HepG2 (cell line): ENCODE data around the gene SWI5. TPM values are rescaled to one million over a fixed set of nuclear protein-coding genes. Genes with fewer than 3 reads are reported as not detected.

Experiments used
- ATAC-seq: fragments of 200-7000 bp; cut with Tn5 transposase; 3 replicates; pipeline ENCODE4 v1.9.1; 2020; ENCODE audit warnings: mild to moderate bottlenecking, moderate library complexity
- BruUV-seq: library from RNA; stranded (reverse); fragments of 400-500 nt; replicated peaks from 2 replicates; lab custom pipeline; 2021; lab: Mats Ljungman, UMichigan
- CTCF ChIA-PET: fragments of 300-600 bp; formaldehyde crosslinking; extraction: SDS; loops from one replicate; lab custom pipeline; 2021; ENCODE audit warnings: low total read pairs, inconsistent platforms, low intra/inter-chr PET ratio; lab: Yijun Ruan, JAX
- POLR2A ChIA-PET: fragments of 350-600 bp; sonication (Branson Sonifier 250); formaldehyde crosslinking; loops from one replicate; lab custom pipeline; 2020; ENCODE audit warnings: antibody characterized with exemption, inconsistent platforms; lab: Yijun Ruan, JAX
- DNase-seq: peaks from one replicate; pipeline ENCODE4 v3.0.0-alpha.2; 2015; ENCODE audit warnings: low spot score
- FAIRE-seq: peaks from 3 replicates; lab custom pipeline; 2011; peaks lifted over from hg19 to GRCh38; lab: Jason Lieb, UNC
- H2AFZ ChIP-seq: one replicate; pipeline ENCODE4 v1.6.1; 2011; ENCODE audit warnings: low read length, inconsistent platforms
- H3K27ac ChIP-seq: fragments of 300-600 bp; 3 replicates; pipeline ENCODE4 v1.8.0; 2011; ENCODE audit warnings: mixed run types, mild to moderate bottlenecking, mixed read lengths, low read length, inconsistent platforms; ENCODE audit not compliant: insufficient read depth; ENCODE audit errors: extremely low read length
- H3K27me3 ChIP-seq, 2 experiments: fragments of 200-600 bp in 1 of 2; 2 replicates in 1 of 2; 3 replicates in 1 of 2; pipeline versions ENCODE4 v1.6.0 to v1.8.0; 2011; ENCODE audit warnings: low read length in 2 of 2, mild to moderate bottlenecking in 2 of 2, moderate library complexity in 2 of 2, inconsistent platforms in 1 of 2; ENCODE audit not compliant: insufficient read depth in 2 of 2, control insufficient read depth in 1 of 2
- H3K36me3 ChIP-seq, 2 experiments: fragments of 200-600 bp in 1 of 2; replicated peaks in 1 of 2; 2 replicates in 1 of 2; 3 replicates in 1 of 2; pipeline versions ENCODE4 v1.5.1 to v1.8.0; 2011; ENCODE audit warnings: low read length in 2 of 2, inconsistent platforms in 1 of 2; ENCODE audit not compliant: insufficient read depth in 2 of 2, control insufficient read depth in 1 of 2
- H3K4me1 ChIP-seq: 2 replicates; pipeline ENCODE4 v1.5.1; 2012; ENCODE audit warnings: low read length, inconsistent platforms; ENCODE audit not compliant: insufficient read depth
- H3K4me2 ChIP-seq: 2 replicates; pipeline ENCODE4 v1.6.0; 2011; ENCODE audit warnings: low read depth, low read length, inconsistent platforms
- H3K4me3 ChIP-seq, 3 experiments: fragments of 200-600 bp in 1 of 3; sonication (generic), shearing (Covaris generic) in 1 of 3; replicated peaks in 1 of 3; 2 replicates each; pipeline ENCODE4 v1.5.1; 2011 to 2016; ENCODE audit warnings: low read length in 3 of 3, inconsistent platforms in 2 of 3, low read depth in 2 of 3, mild to moderate bottlenecking in 2 of 3, control low read depth in 1 of 3, mixed read lengths in 1 of 3; ENCODE audit not compliant: insufficient read depth in 1 of 3
- H3K79me2 ChIP-seq: one replicate; pipeline ENCODE4 v1.6.1; 2011; ENCODE audit warnings: low read length, inconsistent platforms; ENCODE audit not compliant: insufficient read depth
- H3K9ac ChIP-seq: 2 replicates; pipeline ENCODE4 v1.6.0; 2011; ENCODE audit warnings: mild to moderate bottlenecking, low read depth, low read length, inconsistent platforms; ENCODE audit not compliant: insufficient read depth
- H3K9me3 ChIP-seq: 2 replicates; pipeline ENCODE4 v1.5.1; 2012; ENCODE audit warnings: mild to moderate bottlenecking, low read length
- H4K20me1 ChIP-seq: 2 replicates; pipeline ENCODE4 v1.6.0; 2011; ENCODE audit warnings: inconsistent platforms, mild to moderate bottlenecking, low read length, moderate library complexity; ENCODE audit not compliant: insufficient read depth
- ARID2 ChIP-seq: sonication (generic); formaldehyde crosslinking; IDR thresholded peaks from 2 replicates; pipeline ENCODE4 v1.8.1; 2022; ENCODE audit warnings: mild to moderate bottlenecking, missing genetic modification reagents, borderline replicate concordance
- ASH2L ChIP-seq: fragments of 300-600, 200-600 bp; sonication (generic); IDR thresholded peaks from 2 replicates; pipeline ENCODE4 v1.7.0; 2017; ENCODE audit warnings: low read depth, mild to moderate bottlenecking, moderate library complexity, mixed read lengths, low read length; ENCODE audit not compliant: insufficient read length
- FOXC1 ChIP-seq: sonication (generic); formaldehyde crosslinking; IDR thresholded peaks from 2 replicates; pipeline ENCODE4 v1.8.0; 2022; ENCODE audit warnings: mild to moderate bottlenecking, missing genetic modification reagents, borderline replicate concordance
- KAT8 ChIP-seq: IDR thresholded peaks from 2 replicates; pipeline ENCODE4 v1.6.1; 2016; ENCODE audit warnings: missing genetic modification reagents, missing compliant biosample characterization
- KDM5A ChIP-seq: fragments of 200-600 bp; sonication (generic); IDR thresholded peaks from 2 replicates; pipeline ENCODE4 v1.7.0; 2018; ENCODE audit warnings: antibody characterized with exemption, mild to moderate bottlenecking, low read length, borderline replicate concordance
- MTA3 ChIP-seq: sonication (generic); formaldehyde crosslinking; IDR thresholded peaks from 2 replicates; pipeline ENCODE4 v1.4.0; 2020; ENCODE audit warnings: missing genetic modification reagents
- MTF2 ChIP-seq: sonication (generic); formaldehyde crosslinking; IDR thresholded peaks from 2 replicates; pipeline ENCODE4 v1.5.0; 2020; ENCODE audit warnings: missing genetic modification reagents, borderline replicate concordance
- NFKB2 ChIP-seq: sonication (generic); formaldehyde crosslinking; IDR thresholded peaks from 2 replicates; pipeline ENCODE4 v1.4.0; 2020; ENCODE audit warnings: missing genetic modification reagents, borderline replicate concordance
- NFYB ChIP-seq: sonication (generic); formaldehyde crosslinking; IDR thresholded peaks from 2 replicates; pipeline ENCODE4 v1.4.0; 2020; ENCODE audit warnings: missing genetic modification reagents
- NFYC ChIP-seq: IDR thresholded peaks from 2 replicates; pipeline ENCODE4 v1.6.1; 2016; ENCODE audit warnings: missing genetic modification reagents, missing compliant biosample characterization
- NR3C1 ChIP-seq: sonication (generic); formaldehyde crosslinking; IDR thresholded peaks from 2 replicates; pipeline ENCODE4 v1.4.0; 2020; ENCODE audit warnings: missing genetic modification reagents
- PHF5A ChIP-seq: IDR thresholded peaks from one replicate; pipeline ENCODE4 v1.6.1; 2018; ENCODE audit warnings: low read depth, missing genetic modification reagents; ENCODE audit not compliant: unreplicated experiment
- TBL1XR1 ChIP-seq: fragments of 150-350 bp; IDR thresholded peaks from 2 replicates; pipeline ENCODE4 v1.6.1; 2014; ENCODE audit warnings: borderline replicate concordance, low read length; ENCODE audit not compliant: partially characterized antibody
- XRCC5 ChIP-seq: fragments of 200-400 bp; formaldehyde crosslinking; optimal IDR thresholded peaks from 2 replicates; pipeline ENCODE3; 2017; ENCODE audit warnings: mild to moderate bottlenecking, low read length
- ZFP90 ChIP-seq: sonication (generic); formaldehyde crosslinking; IDR thresholded peaks from 2 replicates; pipeline ENCODE4 v1.8.0; 2022; ENCODE audit warnings: missing genetic modification reagents, mild to moderate bottlenecking, inconsistent platforms, borderline replicate concordance
- ZNF292 ChIP-seq: sonication (generic); formaldehyde crosslinking; IDR thresholded peaks from 2 replicates; pipeline ENCODE4 v1.8.1; 2022; ENCODE audit warnings: mild to moderate bottlenecking, low read depth, missing genetic modification reagents, borderline replicate concordance
- ZNF331 ChIP-seq: sonication (generic); formaldehyde crosslinking; IDR thresholded peaks from 2 replicates; pipeline ENCODE4 v1.4.0; 2020; ENCODE audit warnings: missing genetic modification reagents
- ZNF441 ChIP-seq: sonication (generic); formaldehyde crosslinking; IDR thresholded peaks from 2 replicates; pipeline ENCODE4 v1.7.0; 2021; ENCODE audit warnings: missing genetic modification reagents, borderline replicate concordance
- ZNF549 ChIP-seq: sonication (generic); formaldehyde crosslinking; IDR thresholded peaks from 2 replicates; pipeline ENCODE4 v1.5.0; 2020; ENCODE audit warnings: missing genetic modification reagents
- ZNF558 ChIP-seq: sonication (generic); formaldehyde crosslinking; IDR thresholded peaks from 2 replicates; pipeline ENCODE4 v1.9.0; 2022; ENCODE audit warnings: mild to moderate bottlenecking, missing genetic modification reagents, borderline replicate concordance
- ZNF749 ChIP-seq: sonication (generic); formaldehyde crosslinking; IDR thresholded peaks from 2 replicates; pipeline ENCODE4 v1.8.0; 2022; ENCODE audit warnings: mild to moderate bottlenecking, missing genetic modification reagents, moderate library complexity, borderline replicate concordance
- ZNF772 ChIP-seq: sonication (generic); formaldehyde crosslinking; IDR thresholded peaks from 2 replicates; pipeline ENCODE4 v1.5.0; 2020; ENCODE audit warnings: mild to moderate bottlenecking, missing genetic modification reagents
- ZNF841 ChIP-seq: sonication (generic); formaldehyde crosslinking; IDR thresholded peaks from 2 replicates; pipeline ENCODE4 v1.8.1; 2023; ENCODE audit warnings: missing genetic modification reagents, borderline replicate concordance
- ZNF878 ChIP-seq: sonication (generic); formaldehyde crosslinking; IDR thresholded peaks from 2 replicates; pipeline ENCODE4 v1.8.1; 2023; ENCODE audit warnings: mild to moderate bottlenecking, missing genetic modification reagents, moderate library complexity
- ZZZ3 ChIP-seq: sonication (generic); formaldehyde crosslinking; IDR thresholded peaks from 2 replicates; pipeline ENCODE4 v1.4.0; 2020; ENCODE audit warnings: missing genetic modification reagents, mild to moderate bottlenecking, borderline replicate concordance
- WGBS: methylation state at CpG from one replicate; pipeline ENCODE4 v1.1.6; 2017; ENCODE audit warnings: low lambda C conversion rate; 5-methylcytosine and 5-hydroxymethylcytosine counted together
- in situ Hi-C: cut with HindIII; loops from 2 replicates; pipeline ENCODE4 v1.10.0; 2017; ENCODE audit warnings: low pct_unique_long_range_greater_than_20kb; ENCODE audit not compliant: extremely low pct_ligation_motif_present
- intact Hi-C: fragments of 100-400 bp; cut with micrococcal nuclease; formaldehyde crosslinking; loops from one replicate; pipeline ENCODE4 v1.10.0; 2022; ENCODE audit not compliant: unreplicated experiment
- polyA plus RNA-seq, 8 experiments: library from polyadenylated mRNA; depleted of rRNA in 3 of 8; stranded (reverse) in 7 of 8; unstranded in 1 of 8; fragments of >200 nt; fragmentation: Illumina TruSeq in 4 of 8; extraction: Trizol in 4 of 8; gene quantifications; 2 replicates each; pipeline versions ENCODE4 v1.2.1 to v1.2.3, GENCODE V29; 2011 to 2016; ENCODE audit warnings: low read depth in 4 of 8, missing spikeins in 1 of 8, mixed read lengths in 1 of 8; ENCODE audit not compliant: insufficient read depth in 1 of 8
- total RNA-seq, 5 experiments: library from RNA; depleted of rRNA; stranded (reverse); fragments of >200 nt; fragmentation: Illumina TruSeq; extraction: Trizol; gene quantifications; 2 replicates each; pipeline ENCODE4 v1.2.3, GENCODE V29; 2016; ENCODE audit warnings: low read depth in 1 of 5
- TF ChIP-seq, protein P1 (sequence below): sonication (generic); formaldehyde crosslinking; IDR thresholded peaks from 2 replicates; pipeline ENCODE4 v1.8.0; 2022; ENCODE audit warnings: mild to moderate bottlenecking, missing genetic modification reagents

SWI5 gene
- total and polyA plus RNA-seq, 2 of the 13 experiments (the other 11 are each of a cell fraction or from before 2014, with no cell fraction given) = 39.2 to 41.0 TPM

DNA sequence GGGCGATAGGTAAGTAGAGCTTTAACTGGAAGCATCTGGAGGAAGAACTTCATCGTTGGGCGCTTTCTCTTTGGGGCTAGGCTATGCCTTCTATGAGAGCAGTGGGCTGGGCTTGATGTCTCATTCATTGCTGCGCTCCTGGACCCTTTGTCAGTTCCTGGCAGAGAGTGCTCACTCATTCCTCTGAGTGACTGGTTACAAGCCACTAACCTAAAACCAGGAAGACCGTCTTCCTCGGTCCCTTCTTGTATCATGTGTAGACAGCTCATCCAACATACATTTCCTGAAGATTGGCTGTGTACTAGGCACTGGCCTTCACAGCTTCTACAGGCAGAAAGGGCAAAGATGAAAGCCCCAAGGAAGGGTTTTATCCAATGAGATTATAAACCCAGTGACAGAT lies 6.4 kb downstream of the SWI5 start (continued):
- TF ChIP-seq ZFP90 (no peak), KAT8 (no peak), ZNF772 (CRISPR knock-in tag) (no peak), ASH2L (no peak), NFYB (no peak), NFYC (CRISPR knock-in tag) (no peak), TBL1XR1 (no peak)

DNA sequence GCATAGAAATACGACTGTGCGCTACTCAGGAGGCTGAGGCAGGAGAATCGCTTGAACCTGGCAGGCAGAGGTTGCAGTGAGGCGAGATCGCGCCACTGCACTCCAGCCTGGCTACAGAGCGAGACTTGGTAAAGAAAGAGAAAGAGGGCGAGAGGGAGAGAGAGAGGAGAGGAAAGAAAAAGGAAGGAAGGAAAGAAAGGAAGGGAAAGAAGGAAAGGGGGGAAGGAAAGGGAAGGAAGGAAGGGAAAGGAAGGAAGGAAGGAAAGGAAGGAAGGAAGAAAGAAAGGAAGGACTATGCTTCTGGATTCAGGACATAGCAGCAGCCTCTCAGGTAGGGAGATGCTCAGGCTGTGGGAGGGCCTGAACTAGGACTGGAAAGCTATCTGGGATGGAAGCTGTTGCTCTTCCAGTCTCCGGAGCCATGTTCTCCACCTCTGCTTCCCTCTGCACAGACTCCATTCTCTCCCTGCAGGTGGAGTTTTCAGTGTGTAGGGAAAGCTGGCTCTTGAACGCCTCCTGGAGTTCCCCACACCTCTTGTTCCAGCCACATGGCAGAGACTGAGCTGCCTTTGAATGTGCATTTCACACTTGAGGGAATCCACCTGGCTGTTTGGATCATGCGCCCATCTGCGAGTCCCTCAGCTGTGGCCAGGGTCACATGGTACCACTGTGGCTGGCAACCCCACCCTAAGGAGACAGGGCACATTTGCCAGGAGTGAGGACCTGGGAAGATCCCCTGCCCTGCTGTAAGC lies 9.1 kb downstream of the SWI5 start:
- BruUV-seq = no TSS peak
- Histone ChIP-seq H3K9me3 (no peaks in the 10 kb centered on the region), H3K27me3 (no peaks in the 10 kb centered on the region), H4K20me1 (no peaks in the 10 kb centered on the region), H3K36me3 (peaks cover 5 to 17% of the 10 kb centered on the region in 2 experiments; a peak in 3 of 5 replicates), H3K27ac (no peak overlapping the region), H3K79me2 (no peaks in the 10 kb centered on the region), H3K4me1 (no peaks in the 10 kb centered on the region), H2AFZ (no peak overlapping the region), H3K9ac (no peak overlapping the region), H3K4me2 (no peak overlapping the region), H3K4me3 (no peak overlapping the region)
- in situ Hi-C loops = no loop called here
- no peak for TF ChIP-seq ZNF841 (CRISPR knock-in tag)
- no peak for TF ChIP-seq ARID2 (CRISPR knock-in tag)
- TF ChIP-seq XRCC5 = no peak
- TF ChIP-seq NR3C1 = no peak
- TF ChIP-seq ZNF549 (CRISPR knock-in tag) = no peak
- no peak for TF ChIP-seq MTF2 (CRISPR knock-in tag)
- no peak for TF ChIP-seq ZNF441 (CRISPR knock-in tag)
- TF ChIP-seq ZNF749 (CRISPR knock-in tag) = no peak
- no peak for TF ChIP-seq ZZZ3
- no peak for TF ChIP-seq ZNF331 (CRISPR knock-in tag)
- TF ChIP-seq, protein P1, sequence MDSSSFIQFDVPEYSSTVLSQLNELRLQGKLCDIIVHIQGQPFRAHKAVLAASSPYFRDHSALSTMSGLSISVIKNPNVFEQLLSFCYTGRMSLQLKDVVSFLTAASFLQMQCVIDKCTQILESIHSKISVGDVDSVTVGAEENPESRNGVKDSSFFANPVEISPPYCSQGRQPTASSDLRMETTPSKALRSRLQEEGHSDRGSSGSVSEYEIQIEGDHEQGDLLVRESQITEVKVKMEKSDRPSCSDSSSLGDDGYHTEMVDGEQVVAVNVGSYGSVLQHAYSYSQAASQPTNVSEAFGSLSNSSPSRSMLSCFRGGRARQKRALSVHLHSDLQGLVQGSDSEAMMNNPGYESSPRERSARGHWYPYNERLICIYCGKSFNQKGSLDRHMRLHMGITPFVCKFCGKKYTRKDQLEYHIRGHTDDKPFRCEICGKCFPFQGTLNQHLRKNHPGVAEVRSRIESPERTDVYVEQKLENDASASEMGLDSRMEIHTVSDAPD (CRISPR knock-in tag) = no peak
- no peak for TF ChIP-seq ZNF878 (CRISPR knock-in tag)
- TF ChIP-seq PHF5A (CRISPR knock-in tag) = no peak
- no peak for TF ChIP-seq ZNF292
- TF ChIP-seq NFKB2 (CRISPR knock-in tag) = no peak
- no peak for TF ChIP-seq ZNF558 (CRISPR knock-in tag)
- TF ChIP-seq KDM5A = no peak
- no peak for TF ChIP-seq FOXC1
- no peak for TF ChIP-seq MTA3 (CRISPR knock-in tag)
- ChIA-PET POLR2A (no interaction called here), CTCF (no interaction called here)
- FAIRE-seq (no peak), ATAC-seq (no peak), DNase-seq (no peak)
- 97% methylated on average over 12 of the region's 12 CpGs for WGBS
- intact Hi-C loops = no loop called here
